Activated B cell treated with CpG ODN at 0.5 μM for 24 hours (primary cell): ENCODE measurements around the gene CDCP1. TPM values are rescaled to one million over a fixed set of nuclear protein-coding genes. Genes with fewer than 3 reads are reported as not detected.
"Not testable (repeated sequence)": the region's sequence is repeated elsewhere in the genome, so short reads cannot be mapped to it uniquely, and the experiment has no call there.

Experiments
- ATAC-seq: fragments of 200-7000 bp; cut with Tn5 transposase; one replicate; pipeline ENCODE4 v1.10.0; 2021; ENCODE audit warnings: low read depth, mild to moderate bottlenecking, moderate library complexity
- CTCF ChIA-PET: fragments of 350-600 bp; sonication (Branson Sonifier 250); formaldehyde crosslinking; loops from one replicate; lab custom pipeline; 2021; ENCODE audit warnings: antibody characterized with exemption; lab: Charles Lee
- POLR2A ChIA-PET: fragments of 350-600 bp; sonication (Branson Sonifier 250); formaldehyde crosslinking; loops from one replicate; lab custom pipeline; 2021; ENCODE audit warnings: antibody characterized with exemption; lab: Charles Lee
- DNase-seq: peaks from one replicate; pipeline ENCODE4 v3.0.0; 2022
- H3K27ac Mint-ChIP-seq: one replicate; pipeline ENCODE4 v1.8.0; 2020; ENCODE audit warnings: mixed read lengths
- H3K27me3 Mint-ChIP-seq: one replicate; pipeline ENCODE4 v1.8.0; 2021; ENCODE audit warnings: mixed read lengths
- H3K36me3 Mint-ChIP-seq: one replicate; pipeline ENCODE4 v1.8.0; 2021; ENCODE audit warnings: low read depth, mixed read lengths
- H3K4me1 Mint-ChIP-seq: one replicate; pipeline ENCODE4 v1.8.0; 2021; ENCODE audit warnings: mixed read lengths
- H3K4me3 Mint-ChIP-seq: one replicate; pipeline ENCODE4 v1.8.0; 2020; ENCODE audit warnings: mild to moderate bottlenecking, mixed read lengths
- H3K9me3 Mint-ChIP-seq: one replicate; pipeline ENCODE4 v1.8.0; 2020; ENCODE audit warnings: mixed read lengths
- CTCF ChIP-seq: fragments of 200-600 bp; IDR thresholded peaks from one replicate; pipeline ENCODE4 v1.8.0; 2022; ENCODE audit warnings: antibody characterized with exemption, mild to moderate bottlenecking
- intact Hi-C: fragments of 100-400 bp; cut with micrococcal nuclease; formaldehyde crosslinking; loops from one replicate; pipeline ENCODE4 v1.15.1; 2024
- total RNA-seq: library from RNA; stranded (reverse); gene quantifications from 2 replicates; pipeline ENCODE4 v1.2.3, GENCODE V29; 2022

Gene CDCP1
- total RNA-seq, 1 donor from 2014 or later, result not detected

GRCh38 chr3:45078910-45079522 lies 67.2 kb downstream of the CDCP1 start:
- no peak overlapping the region for H3K27ac Mint-ChIP-seq
- no peak for DNase-seq

GRCh38 chr3:45078256-45078655 lies 67.9 kb downstream of the CDCP1 start:
- ATAC-seq, CTCF ChIA-PET, intact Hi-C loops, H3K27ac Mint-ChIP-seq, POLR2A ChIA-PET, H3K27me3 Mint-ChIP-seq, H3K4me3 Mint-ChIP-seq, H3K36me3 Mint-ChIP-seq, DNase-seq, H3K4me1 Mint-ChIP-seq, H3K9me3 Mint-ChIP-seq: not testable (repeated sequence)

More at GRCh38 chr3:45078910-45079522, 67.2 kb downstream of the CDCP1 start:
- POLR2A ChIA-PET, result no interaction called here
- CTCF ChIA-PET, result interaction anchor here (0.7 kb wide), 1 partner anchor 494 kb away, joined by 6 read pairs; no protein-coding TSS in a partner anchor
- Mint-ChIP-seq H3K4me3 (no peak overlapping the region), H3K9me3 (no peaks in the 10 kb centered on the region), H3K27me3 (peaks cover 4% of the 10 kb centered on the region), H3K4me1 (no peaks in the 10 kb centered on the region), H3K36me3 (no peaks in the 10 kb centered on the region)
- TF ChIP-seq CTCF, result no peak
- no peak for ATAC-seq
- intact Hi-C loops, result no loop called here

- no peak for DNase-seq
- TF ChIP-seq CTCF, result no peak
- Mint-ChIP-seq H3K27ac (no peak overlapping the region), H3K27me3 (peaks cover 4% of the 10 kb centered on the region), H3K4me1 (no peaks in the 10 kb centered on the region), H3K36me3 (no peaks in the 10 kb centered on the region), H3K9me3 (no peaks in the 10 kb centered on the region), H3K4me3 (no peak overlapping the region)
- ChIA-PET CTCF (no interaction called here), POLR2A (no interaction called here)
- intact Hi-C loops, result no loop called here
- no peak for ATAC-seq
These were observed 70.2 kb downstream of the CDCP1 start for GRCh38 chr3:45075821-45076625.

GRCh38 chr3:45071075-45071474 lies 75.1 kb downstream of the CDCP1 start:
- no peaks in the 10 kb centered on the region for H3K4me1 Mint-ChIP-seq
- H3K27me3 Mint-ChIP-seq, result peaks cover 8% of the 10 kb centered on the region
- TF ChIP-seq CTCF, result no peak
- DNase-seq (no peak), ATAC-seq (no peak)
- H3K4me3 Mint-ChIP-seq, result no peak overlapping the region
- intact Hi-C loops, result no loop called here
- no peaks in the 10 kb centered on the region for H3K9me3 Mint-ChIP-seq
- H3K36me3 Mint-ChIP-seq, result no peaks in the 10 kb centered on the region
- ChIA-PET POLR2A (no interaction called here), CTCF (no interaction called here)
- H3K27ac Mint-ChIP-seq, result no peak overlapping the region

GRCh38 chr3:45067941-45068340 lies 78.2 kb downstream of the CDCP1 start:
- ChIA-PET POLR2A (no interaction called here), CTCF (no interaction called here)
- TF ChIP-seq CTCF, result no peak
- no peak overlapping the region for H3K27ac Mint-ChIP-seq
- no peak overlapping the region for H3K4me3 Mint-ChIP-seq
- DNase-seq (no peak), ATAC-seq (no peak)
- H3K4me1 Mint-ChIP-seq, result peaks cover 6% of the 10 kb centered on the region
- peaks cover 13% of the 10 kb centered on the region for H3K27me3 Mint-ChIP-seq
- intact Hi-C loops, result no loop called here
- no peaks in the 10 kb centered on the region for H3K9me3 Mint-ChIP-seq
- no peaks in the 10 kb centered on the region for H3K36me3 Mint-ChIP-seq
